Effector memory CD4-positive, alpha-beta T cell (primary cell): ENCODE measurements around the gene PDE3B.
"Not testable (repeated sequence)": the region's sequence is repeated elsewhere in the genome, so short reads cannot be mapped to it uniquely, and the experiment has no call there.

Experiments used
- DNase-seq, 3 donors: peaks; one replicate each; pipeline ENCODE4 v3.0.0-alpha.2; 2020
- H3K27ac ChIP-seq: 2 replicates; pipeline ENCODE4 v1.7.0; 2013; ENCODE audit warnings: mild to moderate bottlenecking, low read length, moderate library complexity; ENCODE audit not compliant: insufficient read depth, poor library complexity, severe bottlenecking
- H3K27me3 ChIP-seq: replicated peaks from 2 replicates; pipeline ENCODE4 v1.7.0; 2013; ENCODE audit warnings: mild to moderate bottlenecking, low read length; ENCODE audit not compliant: insufficient read depth, control insufficient read depth, poor library complexity, severe bottlenecking
- H3K36me3 ChIP-seq: 2 replicates; pipeline ENCODE4 v1.7.0; 2013; ENCODE audit warnings: mild to moderate bottlenecking, low read length, moderate library complexity; ENCODE audit not compliant: control insufficient read depth, insufficient read depth
- H3K4me1 ChIP-seq: 2 replicates; pipeline ENCODE4 v1.7.0; 2013; ENCODE audit warnings: low read length, mild to moderate bottlenecking; ENCODE audit not compliant: control insufficient read depth, insufficient read depth, poor library complexity, severe bottlenecking
- H3K4me3 ChIP-seq: 2 replicates; pipeline ENCODE4 v1.7.0; 2013; ENCODE audit warnings: low read length, low read depth, mild to moderate bottlenecking; ENCODE audit not compliant: insufficient read depth, poor library complexity, severe bottlenecking
- H3K9me3 ChIP-seq: 2 replicates; pipeline ENCODE4 v1.7.0; 2013; ENCODE audit warnings: mild to moderate bottlenecking, low read length, moderate library complexity; ENCODE audit not compliant: control insufficient read depth

Gene PDE3B

GRCh38 chr11:14778460-14778859 lies 134.9 kb downstream of the PDE3B start:
- H3K9me3 ChIP-seq, H3K27ac ChIP-seq, H3K4me1 ChIP-seq, DNase-seq, H3K4me3 ChIP-seq, H3K36me3 ChIP-seq, H3K27me3 ChIP-seq: not testable (repeated sequence)

GRCh38 chr11:14783788-14784187 lies 140.2 kb downstream of the PDE3B start:
- no peaks in the 10 kb centered on the region for H3K27me3 ChIP-seq
- no peaks in the 10 kb centered on the region for H3K9me3 ChIP-seq
- no peaks in the 10 kb centered on the region for H3K36me3 ChIP-seq
- H3K4me1 ChIP-seq: no peaks in the 10 kb centered on the region
- H3K4me3 ChIP-seq: no peak overlapping the region
- H3K27ac ChIP-seq: no peak overlapping the region
- DNase-seq: no peak

GRCh38 chr11:14784230-14784629 lies 140.6 kb downstream of the PDE3B start:
- Histone ChIP-seq H3K4me1 (no peaks in the 10 kb centered on the region), H3K36me3 (no peaks in the 10 kb centered on the region), H3K27me3 (no peaks in the 10 kb centered on the region), H3K9me3 (no peaks in the 10 kb centered on the region), H3K27ac (no peak overlapping the region), H3K4me3 (no peak overlapping the region)
- DNase-seq: no peak

GRCh38 chr11:14789879-14790484 lies 146.4 kb downstream of the PDE3B start:
- Histone ChIP-seq H3K4me3 (no peak overlapping the region), H3K4me1 (no peaks in the 10 kb centered on the region), H3K27me3 (no peaks in the 10 kb centered on the region), H3K27ac (no peak overlapping the region), H3K36me3 (peaks cover 3% of the 10 kb centered on the region), H3K9me3 (no peaks in the 10 kb centered on the region)
- no peak for DNase-seq

GRCh38 chr11:14793546-14793945 lies 149.9 kb downstream of the PDE3B start:
- H3K27me3 ChIP-seq: no peaks in the 10 kb centered on the region
- H3K4me3 ChIP-seq: no peak overlapping the region
- no peak overlapping the region for H3K27ac ChIP-seq
- no peaks in the 10 kb centered on the region for H3K4me1 ChIP-seq
- peaks cover 6% of the 10 kb centered on the region for H3K36me3 ChIP-seq
- DNase-seq: no peak
- H3K9me3 ChIP-seq: no peaks in the 10 kb centered on the region

- not testable (repeated sequence) for H3K9me3 ChIP-seq, H3K27ac ChIP-seq, H3K4me3 ChIP-seq, H3K27me3 ChIP-seq, H3K4me1 ChIP-seq, DNase-seq, H3K36me3 ChIP-seq
Measured at GRCh38 chr11:14796028-14796427, 152.4 kb downstream of the PDE3B start.

GRCh38 chr11:14803846-14804245 lies 160.2 kb downstream of the PDE3B start:
- no peak overlapping the region for H3K4me3 ChIP-seq
- H3K27me3 ChIP-seq: no peaks in the 10 kb centered on the region
- no peak overlapping the region for H3K27ac ChIP-seq
- peaks cover 40% of the 10 kb centered on the region for H3K36me3 ChIP-seq
- no peak for DNase-seq
- no peaks in the 10 kb centered on the region for H3K4me1 ChIP-seq
- H3K9me3 ChIP-seq: no peaks in the 10 kb centered on the region

- DNase-seq: no peak
- Histone ChIP-seq H3K4me3 (no peak overlapping the region), H3K36me3 (peaks cover 31% of the 10 kb centered on the region), H3K9me3 (no peaks in the 10 kb centered on the region), H3K27me3 (no peaks in the 10 kb centered on the region), H3K27ac (no peak overlapping the region), H3K4me1 (no peaks in the 10 kb centered on the region)
Measured at GRCh38 chr11:14809466-14809865, 165.9 kb downstream of the PDE3B start.

- Histone ChIP-seq H3K9me3 (no peaks in the 10 kb centered on the region), H3K27me3 (no peaks in the 10 kb centered on the region)
Measured at GRCh38 chr11:14812757-14813156, 169.2 kb downstream of the PDE3B start.

GRCh38 chr11:14813516-14813915 lies 169.9 kb downstream of the PDE3B start:
- H3K4me1 ChIP-seq: no peaks in the 10 kb centered on the region
- peaks cover 29% of the 10 kb centered on the region for H3K36me3 ChIP-seq
- no peak overlapping the region for H3K27ac ChIP-seq
- no peaks in the 10 kb centered on the region for H3K9me3 ChIP-seq
- H3K27me3 ChIP-seq: no peaks in the 10 kb centered on the region
- DNase-seq: no peak
- no peak overlapping the region for H3K4me3 ChIP-seq

More at GRCh38 chr11:14812757-14813156, 169.2 kb downstream of the PDE3B start:
- Histone ChIP-seq H3K27ac (no peak overlapping the region), H3K36me3 (peaks cover 29% of the 10 kb centered on the region), H3K4me3 (no peak overlapping the region), H3K4me1 (no peaks in the 10 kb centered on the region)
- no peak for DNase-seq
